Measurements from ENCODE around the gene SLIT3. TPM values are rescaled to one million over a fixed set of nuclear protein-coding genes. Genes with fewer than 3 reads are reported as not detected.
A peak's percentile ranks its signal among the peaks of the same experiment; 100 is the strongest.

SLIT3 gene
- total RNA-seq (2014; rRNA removed) (0.35 and 0.44 TPM in 2 replicates), Bru-seq, nascent RNA (percentile 51 among the genes with signal in this experiment), BruChase-seq, experiment 1, labeled RNA remaining after a 6-hour chase (percentile 44 among the genes with signal in this experiment), BruChase-seq, experiment 2, labeled RNA remaining after a 2-hour chase (percentile 55 among the genes with signal in this experiment)
- long read RNA-seq, partial matches to known transcripts, result 0 of 2 reads
- long read RNA-seq, other reads (novel, unspliced or antisense), result 2 of 2 reads

- no peak for TF ChIP-seq EZH2phosphoT487 (IDR thresholded peaks at IDR 0.05; ENCODE audit: borderline replicate concordance, low read length)
- no peak for TF ChIP-seq CTCF (conservative IDR thresholded peaks at IDR 0.05; ENCODE audit: low read depth, low read length)
- no peak for TF ChIP-seq EZH2 (IDR thresholded peaks at IDR 0.05; ENCODE audit: low read length, unreplicated experiment)
- ChIA-PET CTCF (no interaction called here), POLR2A (ENCODE audit: unreplicated experiment) (interaction anchor here (0.6 kb wide), 1 partner anchor 395 kb away, joined by 4 read pairs; no protein-coding TSS in a partner anchor)
- no peaks in the 10 kb centered on the region for H3K9me3 ChIP-seq (ENCODE audit: low read length)
- H3K4me2 ChIP-seq (ENCODE audit: low read length), result peak within 1 kb of the TSS; percentile 63
- BruUV-seq (replicated peaks), result no TSS peak
- H3K4me3 ChIP-seq (ENCODE audit: low read length), result peak within 1 kb of the TSS; percentile 45; the same call in 1 of the 2 replicates
- no peak within 1 kb of the TSS for H3K27ac ChIP-seq (ENCODE audit: low read length)
- H3K36me3 ChIP-seq (ENCODE audit: low read depth, low read length), result no peaks in the 10 kb centered on the region
- H3K9me2 ChIP-seq (replicated peaks; ENCODE audit: low read length), result no peaks in the 10 kb centered on the region
- intact Hi-C loops (cut with micrococcal nuclease), result loop anchor here (5.0 kb wide), 1 partner anchor 623 kb away; no protein-coding TSS in a partner anchor
- no peaks in the 10 kb centered on the region for H3F3A ChIP-seq (ENCODE audit: low read length, unreplicated experiment)
- peaks cover 62% of the 10 kb centered on the region for H3K27me3 ChIP-seq (ENCODE audit: low read length)
- DNase-seq (peak; percentile 64), ATAC-seq (peak; percentile 79)
- H4K20me1 ChIP-seq (ENCODE audit: low read length), result no peaks in the 10 kb centered on the region
- no peaks in the 10 kb centered on the region for H3K4me1 ChIP-seq (ENCODE audit: insufficient read depth, low read length)
- H3K79me2 ChIP-seq (ENCODE audit: low read length), result no peaks in the 10 kb centered on the region
- no peak within 1 kb of the TSS for H3K9ac ChIP-seq (ENCODE audit: low read length)
- H2AFZ ChIP-seq (ENCODE audit: low read length), result peak within 1 kb of the TSS; percentile 46
Measured at GRCh38 chr5:169300468-169301385, at the start of gene SLIT3. Gene SLIT3 (minus strand): TSS chr5:169301139. CDS start chr5:169300709, 430 bp downstream.

DNA sequence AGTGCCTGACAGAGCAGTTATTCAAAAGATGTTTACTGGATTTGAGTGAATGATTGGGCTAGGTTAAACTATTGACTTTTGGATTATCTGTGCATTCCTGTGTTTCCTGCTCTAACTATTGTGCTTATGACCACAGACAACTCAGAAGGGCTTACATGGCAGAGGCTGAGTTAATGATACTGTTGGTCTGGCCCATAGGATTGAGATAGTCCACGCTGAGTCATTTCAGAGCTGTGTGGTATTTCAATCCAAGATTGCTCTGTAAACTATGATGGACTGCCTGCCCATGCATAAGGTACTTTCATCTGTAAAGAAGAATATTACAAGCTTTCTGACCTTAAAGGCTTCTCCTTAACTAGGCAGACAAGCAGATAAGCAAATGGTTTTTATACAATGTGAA lies 49.1 kb upstream of the SLIT3 start:
- ATAC-seq (peak; percentile 12; the same call in 1 of the 2 replicates), DNase-seq (peak; percentile 90)
- Histone ChIP-seq H3K9me2 (replicated peaks; ENCODE audit: low read length) (no peaks in the 10 kb centered on the region), H3K79me2 (ENCODE audit: low read length) (no peaks in the 10 kb centered on the region), H3K27me3 (ENCODE audit: low read length) (no peaks in the 10 kb centered on the region), H3K4me3 (ENCODE audit: low read length) (no peak overlapping the region), H3F3A (ENCODE audit: low read length, unreplicated experiment) (peaks cover 9% of the 10 kb centered on the region), H3K36me3 (ENCODE audit: low read depth, low read length) (no peaks in the 10 kb centered on the region), H3K27ac (ENCODE audit: low read length) (peak overlapping the region; percentile 88), H4K20me1 (ENCODE audit: low read length) (no peaks in the 10 kb centered on the region), H2AFZ (ENCODE audit: low read length) (no peak overlapping the region), H3K9me3 (ENCODE audit: low read length) (no peaks in the 10 kb centered on the region), H3K4me1 (ENCODE audit: insufficient read depth, low read length) (peaks cover 55% of the 10 kb centered on the region), H3K9ac (ENCODE audit: low read length) (peak overlapping the region; percentile 43), H3K4me2 (ENCODE audit: low read length) (peak overlapping the region; percentile 50)
- intact Hi-C loops (cut with micrococcal nuclease), result no loop called here
- no TSS peak for BruUV-seq (replicated peaks)
- CTCF ChIA-PET, result no interaction called here
- no peak for TF ChIP-seq CTCF (conservative IDR thresholded peaks at IDR 0.05; ENCODE audit: low read depth, low read length)
- TF ChIP-seq EZH2 (IDR thresholded peaks at IDR 0.05; ENCODE audit: low read length, unreplicated experiment), result no peak
- POLR2A ChIA-PET (ENCODE audit: unreplicated experiment), result no interaction called here

Measured in PC-3 (cell line).